HCT116 (cell line): ENCODE results near the gene NINJ2. TPM values are rescaled to one million over a fixed set of nuclear protein-coding genes. Genes with fewer than 3 reads are reported as not detected.

Experiments
- ATAC-seq: fragments of 200-7000 bp; cut with Tn5 transposase; 2 replicates; pipeline ENCODE4 v1.9.1; 2020; ENCODE audit warnings: mild to moderate bottlenecking, moderate library complexity
- BruUV-seq: library from RNA; stranded (reverse); fragments of 400-500 nt; replicated peaks from 2 replicates; lab custom pipeline; 2021; lab: Mats Ljungman, UMichigan
- CTCF ChIA-PET: fragments of 300-600 bp; sonication (Branson Sonifier 250); formaldehyde crosslinking; loops from one replicate; lab custom pipeline; 2021; ENCODE audit warnings: antibody characterized with exemption; lab: Charles Lee
- POLR2A ChIA-PET: fragments of 300-600, 350-600 bp; sonication (Branson Sonifier 250); formaldehyde crosslinking; loops from one replicate; lab custom pipeline; 2021; ENCODE audit warnings: antibody characterized with exemption; lab: Charles Lee
- RAD21 ChIA-PET, 2 experiments: fragments of 300-600 bp; sonication (Branson Sonifier 250); formaldehyde crosslinking; loops; one replicate each; lab custom pipeline; 2023; ENCODE audit warnings: low total read pairs in 2 of 2; ENCODE audit not compliant: uncharacterized antibody in 2 of 2, unreplicated experiment in 2 of 2, low non-redundant PET in 1 of 2; lab: Charles Lee
- DNase-seq: peaks from one replicate; pipeline ENCODE4 v3.0.0-alpha.2; 2010; ENCODE audit warnings: low read depth, low spot score
- H2AFZ ChIP-seq: fragments of 200-600 bp; shearing (Covaris generic), sonication (generic); 2 replicates; pipeline ENCODE4 v1.6.1; 2017; ENCODE audit warnings: low read depth, mixed run types, mixed read lengths, antibody characterized with exemption, low read length; ENCODE audit not compliant: poor library complexity, severe bottlenecking
- H3K27ac ChIP-seq: 2 replicates; pipeline ENCODE4 v1.5.1; 2012; ENCODE audit warnings: low read depth, low read length
- H3K27me3 ChIP-seq: fragments of 200-600 bp; sonication (generic); 2 replicates; pipeline ENCODE4 v1.6.1; 2016; ENCODE audit warnings: mixed run types, low read length, mixed read lengths; ENCODE audit not compliant: insufficient read depth
- H3K36me3 ChIP-seq, 2 experiments: fragments of 200-500 bp in 1 of 2; fragments of 200-600 bp in 1 of 2; sonication (Bioruptor generic) in 1 of 2; sonication (generic) in 1 of 2; 2 replicates each; pipeline versions ENCODE4 v1.5.1 to v1.6.1; 2014 to 2016; ENCODE audit warnings: low read length in 2 of 2, inconsistent platforms in 1 of 2, mixed read lengths in 1 of 2, mixed run types in 1 of 2; ENCODE audit not compliant: insufficient read depth in 2 of 2, control insufficient read depth in 1 of 2
- H3K4me1 ChIP-seq, 2 experiments: fragments of 200-600 bp in 1 of 2; sonication (generic) in 1 of 2; 2 replicates each; pipeline versions ENCODE4 v1.5.1 to v1.6.1; 2012 to 2017; ENCODE audit warnings: low read length in 2 of 2, inconsistent platforms in 1 of 2, mild to moderate bottlenecking in 1 of 2, mixed read lengths in 1 of 2, mixed run types in 1 of 2, moderate library complexity in 1 of 2; ENCODE audit not compliant: insufficient read depth in 2 of 2, control insufficient read depth in 1 of 2
- H3K4me2 ChIP-seq: fragments of 200-600 bp; sonication (generic); 2 replicates; pipeline ENCODE4 v1.6.1; 2017; ENCODE audit warnings: mixed run types, low read length, mixed read lengths
- H3K4me3 ChIP-seq, 2 experiments: fragments of 200-600 bp in 1 of 2; sonication (generic) in 1 of 2; replicated peaks in 1 of 2; 2 replicates each; pipeline ENCODE4 v1.5.1; 2011 to 2016; ENCODE audit warnings: low read length in 2 of 2, control low read depth in 1 of 2, low read depth in 1 of 2, mild to moderate bottlenecking in 1 of 2, mixed read lengths in 1 of 2, mixed run types in 1 of 2
- H3K79me2 ChIP-seq: fragments of 200-600 bp; sonication (generic); 2 replicates; pipeline ENCODE4 v1.6.1; 2017; ENCODE audit warnings: mild to moderate bottlenecking, mixed run types, low read length, moderate library complexity, mixed read lengths; ENCODE audit not compliant: insufficient read depth
- H3K9ac ChIP-seq: fragments of 200-600 bp; sonication (generic); 2 replicates; pipeline ENCODE4 v1.6.1; 2016; ENCODE audit warnings: low read length, mixed read lengths
- H3K9me2 ChIP-seq: fragments of 200-600 bp; sonication (generic), shearing (Covaris generic); 2 replicates; pipeline ENCODE4 v1.6.1; 2017; ENCODE audit warnings: mixed run types, mild to moderate bottlenecking, moderate library complexity; ENCODE audit not compliant: insufficient read depth
- H3K9me3 ChIP-seq, 2 experiments: fragments of 200-500 bp in 1 of 2; fragments of 200-600 bp in 1 of 2; sonication (Bioruptor generic) in 1 of 2; sonication (generic) in 1 of 2; 2 replicates each; pipeline ENCODE4 v1.6.1; 2014 to 2017; ENCODE audit warnings: low read length in 2 of 2, mixed read lengths in 2 of 2, inconsistent platforms in 1 of 2, low read depth in 1 of 2, mild to moderate bottlenecking in 1 of 2, mixed run types in 1 of 2, moderate library complexity in 1 of 2; ENCODE audit not compliant: control insufficient read depth in 1 of 2, insufficient read depth in 1 of 2
- H4K20me1 ChIP-seq: fragments of 200-600 bp; sonication (generic), shearing (Covaris generic); 2 replicates; pipeline ENCODE4 v1.6.1; 2017; ENCODE audit warnings: mixed run types, mild to moderate bottlenecking, moderate library complexity; ENCODE audit not compliant: insufficient read depth
- ATF3 ChIP-seq: IDR thresholded peaks from 2 replicates; pipeline ENCODE4 v1.6.1; 2012
- CBX3 ChIP-seq: IDR thresholded peaks from 2 replicates; pipeline ENCODE4 v1.6.1; 2012; ENCODE audit warnings: low read depth
- CEBPB ChIP-seq: IDR thresholded peaks from 2 replicates; pipeline ENCODE4 v1.6.1; 2012; ENCODE audit warnings: low read depth
- CTCF ChIP-seq, 3 experiments: fragments of 200-600 bp in 1 of 3; sonication (generic) in 1 of 3; IDR thresholded peaks in 2 of 3; conservative IDR thresholded peaks in 1 of 3; 2 replicates each; pipeline ENCODE4 v1.5.1; 2012 to 2017; ENCODE audit warnings: low read depth in 2 of 3, low read length in 2 of 3, antibody characterized with exemption in 1 of 3, borderline replicate concordance in 1 of 3, control low read depth in 1 of 3, mild to moderate bottlenecking in 1 of 3, mixed read lengths in 1 of 3, mixed run types in 1 of 3, moderate library complexity in 1 of 3; ENCODE audit not compliant: insufficient read depth in 1 of 3
- ELF1 ChIP-seq: IDR thresholded peaks from 2 replicates; pipeline ENCODE4 v1.6.1; 2012; ENCODE audit warnings: low read depth, borderline replicate concordance
- FOSL1 ChIP-seq: IDR thresholded peaks from 2 replicates; pipeline ENCODE4 v1.6.1; 2012; ENCODE audit warnings: low read depth
- JUND ChIP-seq: IDR thresholded peaks from 2 replicates; pipeline ENCODE4 v1.6.1; 2012
- MAX ChIP-seq: IDR thresholded peaks from 2 replicates; pipeline ENCODE4 v1.6.1; 2012
- RAD21 ChIP-seq: IDR thresholded peaks from 2 replicates; pipeline ENCODE4 v1.6.1; 2012; ENCODE audit warnings: low read depth, mild to moderate bottlenecking
- REST ChIP-seq: IDR thresholded peaks from 2 replicates; pipeline ENCODE4 v1.6.1; 2012; ENCODE audit warnings: low read depth
- SIN3A ChIP-seq: IDR thresholded peaks from 2 replicates; pipeline ENCODE4 v1.6.1; 2012; ENCODE audit warnings: low read depth
- SP1 ChIP-seq: IDR thresholded peaks from 2 replicates; pipeline ENCODE4 v1.6.1; 2012; ENCODE audit warnings: low read depth
- YY1 ChIP-seq: IDR thresholded peaks from 2 replicates; pipeline ENCODE4 v1.6.1; 2011; ENCODE audit warnings: low read length, low read depth, moderate library complexity, mild to moderate bottlenecking; ENCODE audit not compliant: insufficient replicate concordance; ENCODE audit errors: extremely low read depth
- ZBTB33 ChIP-seq: IDR thresholded peaks from 2 replicates; pipeline ENCODE4 v1.6.1; 2011; ENCODE audit warnings: mild to moderate bottlenecking, low read length, moderate library complexity; ENCODE audit not compliant: insufficient replicate concordance; ENCODE audit errors: extremely low read depth
- ZFX ChIP-seq: fragments of 450-650 bp; IDR thresholded peaks from 2 replicates; pipeline ENCODE4 v1.6.1; 2017
- intact Hi-C: fragments of 100-400 bp; cut with micrococcal nuclease; formaldehyde crosslinking; loops from 2 replicates; pipeline ENCODE4 v1.10.0; 2022
- total RNA-seq: library from RNA; stranded (reverse); gene quantifications from one replicate; pipeline ENCODE4 v1.2.1, GENCODE V29; 2021; ENCODE audit not compliant: unreplicated experiment

The NINJ2 gene
- total RNA-seq, 1 experiment from 2014 or later, result not detected

- no peaks in the 10 kb centered on the region for H3K9me2 ChIP-seq
- no peaks in the 10 kb centered on the region for H3K4me1 ChIP-seq
- H3K36me3 ChIP-seq, result no peaks in the 10 kb centered on the region
- no TSS peak for BruUV-seq
- no peaks in the 10 kb centered on the region for H3K79me2 ChIP-seq
- no peak overlapping the region for H3K9ac ChIP-seq
- H4K20me1 ChIP-seq, result no peaks in the 10 kb centered on the region
- H3K27ac ChIP-seq, result no peak overlapping the region
- RAD21 ChIA-PET, result no interaction called here
- POLR2A ChIA-PET, result interaction anchor here (1.0 kb wide), 1 partner anchor 11 kb away, joined by 3 read pairs; no protein-coding TSS in a partner anchor
- no peaks in the 10 kb centered on the region for H3K27me3 ChIP-seq
- peaks cover 5 to 11% of the 10 kb centered on the region in 2 experiments; a peak in 1 of 4 replicates for H3K9me3 ChIP-seq
- no peak overlapping the region for H2AFZ ChIP-seq
- ATAC-seq (no peak), DNase-seq (no peak)
- TF ChIP-seq SIN3A (no peak), CEBPB (no peak), CTCF (IDR thresholded peaks at IDR 0.05 in 2 of 3, conservative IDR thresholded peaks at IDR 0.05 in 1 of 3; ENCODE audit: borderline replicate concordance in 1 of 3, insufficient read depth in 1 of 3, low read depth in 2 of 3, low read length in 2 of 3) (no peak), JUND (no peak), SP1 (no peak), YY1 (no peak), REST (no peak), ATF3 (no peak), FOSL1 (no peak), ZBTB33 (no peak), RAD21 (no peak), MAX (no peak), ELF1 (no peak), ZFX (no peak), CBX3 (no peak)
- CTCF ChIA-PET, result interaction anchor here (1.0 kb wide), 1 partner anchor 120 kb away, joined by 3 read pairs; no protein-coding TSS in a partner anchor
- intact Hi-C loops, result no loop called here
- H3K4me3 ChIP-seq, result no peak overlapping the region
- no peak overlapping the region for H3K4me2 ChIP-seq
Measured at GRCh38 chr12:693934-694533, 30.8 kb upstream of the NINJ2 start.
